Tibial artery (tissue), 4 donors: ENCODE measurements around the gene AUNIP.

Experiments used
- DNase-seq, 2 donors: peaks; one replicate each; pipeline ENCODE4 v3.0.0-alpha.2; 2019
- H3K27ac ChIP-seq, 2 donors: fragments of 200-600 bp; sonication (generic) in 1 of 2; 1 replicate in 1 of 2; 2 replicates in 1 of 2; pipeline ENCODE4 v1.5.1; 2018 to 2019; ENCODE audit warnings: mild to moderate bottlenecking in 1 of 2
- H3K27me3 ChIP-seq, 2 donors: fragments of 200-600 bp; sonication (generic) in 1 of 2; one replicate each; pipeline versions ENCODE4 v1.5.1 to v1.6.0; 2016 to 2019
- H3K36me3 ChIP-seq, 3 donors: fragments of 200-600 bp; sonication (generic) in 2 of 3; one replicate each; pipeline ENCODE4 v1.5.1; 2016 to 2019; ENCODE audit warnings: mild to moderate bottlenecking in 2 of 3
- H3K4me1 ChIP-seq, 4 donors: fragments of 200-600 bp; sonication (generic) in 2 of 4; 1 replicate in 3 of 4; 2 replicates in 1 of 4; pipeline ENCODE4 v1.5.1; 2016 to 2019
- H3K4me3 ChIP-seq, 2 donors: fragments of 200-600 bp; sonication (generic) in 1 of 2; 1 replicate in 1 of 2; 2 replicates in 1 of 2; pipeline ENCODE4 v1.5.1; 2018 to 2019; ENCODE audit warnings: mild to moderate bottlenecking in 2 of 2
- H3K9me3 ChIP-seq, 3 donors: fragments of 200-600 bp; sonication (generic) in 1 of 3; one replicate each; pipeline ENCODE4 v1.5.1; 2016 to 2019
- intact Hi-C: fragments of 100-400 bp; cut with DNase I; formaldehyde crosslinking; loops from one replicate; pipeline ENCODE4 v1.15.0; 2023; ENCODE audit warnings: low total_unique reads
- TF ChIP-seq, protein P1 (sequence below), 2 experiments: fragments of 200-600 bp in 1 of 2; fragments of 450-650 bp in 1 of 2; IDR thresholded peaks; one replicate each; pipeline ENCODE4 v1.5.1; 2017 to 2019; ENCODE audit warnings: antibody characterized with exemption in 2 of 2, mild to moderate bottlenecking in 1 of 2, moderate library complexity in 1 of 2

The AUNIP gene

DNA sequence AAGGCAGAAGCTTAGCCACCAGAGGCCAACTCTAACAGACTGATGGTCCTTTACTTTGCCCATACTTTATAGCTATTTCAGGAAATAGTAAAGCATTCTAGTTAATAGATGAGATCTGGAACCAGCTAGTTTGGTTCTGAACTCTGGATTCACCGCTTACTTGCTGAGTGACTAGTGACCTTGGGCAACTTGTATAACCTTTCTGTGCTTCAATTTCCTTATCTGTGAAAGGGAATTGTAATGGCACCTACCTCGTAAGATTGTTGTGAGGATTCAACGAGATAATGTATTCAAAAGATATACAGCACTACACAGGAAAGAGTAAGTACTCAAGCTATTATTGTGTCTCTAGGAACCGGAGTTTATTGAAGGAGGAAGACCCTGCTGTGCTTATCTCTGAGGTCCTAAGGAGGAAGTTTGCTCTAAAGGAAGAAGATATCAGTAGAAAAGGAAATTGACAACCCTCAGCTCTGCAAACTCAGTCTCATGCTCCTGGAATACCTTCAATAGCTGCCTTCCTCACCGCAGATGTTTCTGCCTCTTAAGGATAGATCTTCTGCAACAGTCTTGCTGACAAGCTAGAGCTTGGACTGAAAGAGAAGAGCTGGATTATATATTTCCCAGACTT is 27.6 kb downstream of the AUNIP start:
- H3K36me3 ChIP-seq: peaks cover 68 to 86% (median 73%) of the 10 kb centered on the region in 3 donors
- DNase-seq: no peak
- H3K27me3 ChIP-seq: no peaks in the 10 kb centered on the region
- H3K4me3 ChIP-seq: no peak overlapping the region
- H3K4me1 ChIP-seq: no peaks in the 10 kb centered on the region
- intact Hi-C loops: no loop called here
- no peak overlapping the region for H3K27ac ChIP-seq
- TF ChIP-seq, protein P1, sequence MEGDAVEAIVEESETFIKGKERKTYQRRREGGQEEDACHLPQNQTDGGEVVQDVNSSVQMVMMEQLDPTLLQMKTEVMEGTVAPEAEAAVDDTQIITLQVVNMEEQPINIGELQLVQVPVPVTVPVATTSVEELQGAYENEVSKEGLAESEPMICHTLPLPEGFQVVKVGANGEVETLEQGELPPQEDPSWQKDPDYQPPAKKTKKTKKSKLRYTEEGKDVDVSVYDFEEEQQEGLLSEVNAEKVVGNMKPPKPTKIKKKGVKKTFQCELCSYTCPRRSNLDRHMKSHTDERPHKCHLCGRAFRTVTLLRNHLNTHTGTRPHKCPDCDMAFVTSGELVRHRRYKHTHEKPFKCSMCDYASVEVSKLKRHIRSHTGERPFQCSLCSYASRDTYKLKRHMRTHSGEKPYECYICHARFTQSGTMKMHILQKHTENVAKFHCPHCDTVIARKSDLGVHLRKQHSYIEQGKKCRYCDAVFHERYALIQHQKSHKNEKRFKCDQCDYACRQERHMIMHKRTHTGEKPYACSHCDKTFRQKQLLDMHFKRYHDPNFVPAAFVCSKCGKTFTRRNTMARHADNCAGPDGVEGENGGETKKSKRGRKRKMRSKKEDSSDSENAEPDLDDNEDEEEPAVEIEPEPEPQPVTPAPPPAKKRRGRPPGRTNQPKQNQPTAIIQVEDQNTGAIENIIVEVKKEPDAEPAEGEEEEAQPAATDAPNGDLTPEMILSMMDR (IDR thresholded peaks at IDR 0.05): no peak
- no peaks in the 10 kb centered on the region for H3K9me3 ChIP-seq

DNA sequence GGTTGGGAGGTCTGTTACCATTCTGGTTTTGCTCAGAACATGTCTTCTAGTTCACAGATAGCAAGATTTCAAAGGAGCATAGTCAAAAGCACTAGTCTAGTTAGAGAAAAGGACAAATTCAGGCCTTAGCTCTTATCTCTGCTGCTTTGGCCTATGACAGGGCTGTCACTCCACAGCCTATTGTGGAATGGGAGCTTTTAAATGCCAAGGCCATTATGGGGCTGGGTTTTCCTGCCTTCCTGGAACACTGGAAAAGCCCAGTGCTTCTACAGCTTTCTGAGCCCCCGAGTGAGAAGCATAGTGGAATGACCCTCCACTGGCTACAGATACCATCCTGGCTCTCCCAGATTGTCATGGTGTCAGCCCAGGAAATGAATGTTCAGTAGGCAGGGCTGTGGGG is 30.2 kb downstream of the AUNIP start:
- Histone ChIP-seq H3K4me1 (no peaks in the 10 kb centered on the region), H3K36me3 (peaks cover 70 to 91% (median 88%) of the 10 kb centered on the region in 3 donors), H3K4me3 (no peak overlapping the region), H3K9me3 (no peaks in the 10 kb centered on the region), H3K27ac (no peak overlapping the region), H3K27me3 (no peaks in the 10 kb centered on the region)
- intact Hi-C loops: loop anchor here (5.0 kb wide), 1 partner anchor 743 kb away; no protein-coding TSS in a partner anchor
- DNase-seq: no peak
- TF ChIP-seq, protein P1 (IDR thresholded peaks at IDR 0.05): no peak

DNA sequence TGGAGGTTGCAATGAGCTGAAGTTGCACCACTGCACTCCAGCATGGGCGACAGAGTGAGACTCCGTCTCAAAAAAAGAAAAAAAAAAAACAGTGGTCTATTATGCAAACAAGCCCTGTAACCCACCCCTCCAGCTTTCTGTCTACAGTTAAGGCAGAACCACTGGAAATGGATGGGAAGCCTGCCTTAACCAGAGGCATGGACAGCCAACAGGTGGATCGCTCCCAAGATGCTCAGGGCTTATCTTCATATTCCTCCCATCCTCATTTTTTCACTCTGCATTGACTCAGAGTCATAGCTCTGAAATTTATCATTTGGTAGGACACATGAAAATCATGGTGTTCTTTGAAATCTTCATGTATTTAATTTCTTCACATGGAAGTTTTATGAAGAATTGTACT is 30.8 kb downstream of the AUNIP start:
- DNase-seq: no peak
- no peaks in the 10 kb centered on the region for H3K4me1 ChIP-seq
- no peak overlapping the region for H3K4me3 ChIP-seq
- no peak overlapping the region for H3K27ac ChIP-seq
- intact Hi-C loops: loop anchor here (5.0 kb wide), 1 partner anchor 744 kb away; no protein-coding TSS in a partner anchor
- H3K9me3 ChIP-seq: no peaks in the 10 kb centered on the region
- H3K27me3 ChIP-seq: no peaks in the 10 kb centered on the region
- peaks cover 67 to 88% (median 86%) of the 10 kb centered on the region in 3 donors for H3K36me3 ChIP-seq
- TF ChIP-seq, protein P1 (IDR thresholded peaks at IDR 0.05): no peak

DNA sequence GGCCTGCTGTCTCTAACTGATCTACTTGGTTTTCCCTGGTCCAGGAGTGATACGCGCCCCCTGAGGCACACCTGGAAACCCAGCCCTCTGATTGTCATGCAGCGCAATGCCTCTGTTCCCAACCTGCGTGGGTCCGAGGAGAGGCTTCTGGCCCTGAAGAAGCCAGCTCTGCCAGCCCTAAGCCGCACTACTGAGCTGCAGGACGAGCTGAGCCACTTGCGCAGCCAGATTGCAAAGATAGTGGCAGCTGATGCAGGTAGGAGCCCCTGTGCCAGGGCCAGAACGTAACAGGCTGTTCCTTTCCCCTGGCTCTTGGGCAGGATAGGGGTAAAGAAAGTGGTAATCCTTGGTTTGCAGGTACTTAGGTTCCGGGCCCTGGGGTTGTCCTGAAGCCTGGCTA is 32.7 kb downstream of the AUNIP start:
- Histone ChIP-seq H3K27me3 (no peaks in the 10 kb centered on the region), H3K27ac (no peak overlapping the region), H3K36me3 (peaks cover 48 to 75% (median 67%) of the 10 kb centered on the region in 3 donors), H3K9me3 (no peaks in the 10 kb centered on the region), H3K4me1 (peaks cover 0 to 8% (median 6%) of the 10 kb centered on the region in 4 donors), H3K4me3 (no peak overlapping the region)
- TF ChIP-seq, protein P1 (IDR thresholded peaks at IDR 0.05): no peak
- no peak for DNase-seq
- intact Hi-C loops: loop anchor here (5.0 kb wide), 1 partner anchor 746 kb away; no protein-coding TSS in a partner anchor

DNA sequence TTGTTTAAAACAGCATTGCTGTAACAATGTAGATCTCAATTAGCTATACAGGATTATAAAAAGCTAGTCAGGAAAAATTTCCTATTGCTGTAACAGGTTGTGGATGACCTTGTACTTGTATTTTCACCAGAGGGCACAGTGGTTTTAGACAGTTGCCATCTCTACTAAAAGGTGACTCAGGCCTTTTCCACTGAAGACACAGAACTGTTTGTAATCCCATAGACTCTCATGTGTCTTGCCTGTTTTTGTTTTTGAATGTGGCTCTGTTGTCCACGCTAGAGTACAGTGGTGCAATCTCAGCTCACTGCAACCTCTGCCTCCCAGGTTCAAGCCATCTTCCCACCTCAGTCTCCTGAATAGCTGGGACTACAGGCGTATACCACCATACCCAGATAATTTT is 33.7 kb downstream of the AUNIP start:
- Histone ChIP-seq H3K4me3 (no peak overlapping the region), H3K36me3 (peaks cover 38 to 66% (median 58%) of the 10 kb centered on the region in 3 donors), H3K27ac (no peak overlapping the region), H3K27me3 (no peaks in the 10 kb centered on the region), H3K9me3 (no peaks in the 10 kb centered on the region), H3K4me1 (peaks cover 0 to 17% (median 15%) of the 10 kb centered on the region in 4 donors)
- no peak for DNase-seq
- intact Hi-C loops: loop anchor here (5.0 kb wide), 1 partner anchor 747 kb away; no protein-coding TSS in a partner anchor
- TF ChIP-seq, protein P1 (IDR thresholded peaks at IDR 0.05): no peak
